ENCODE measurements around the gene CCM2L. TPM values are rescaled to one million over a fixed set of nuclear protein-coding genes. Genes with fewer than 3 reads are reported as not detected.

CCM2L gene
- total RNA-seq, 4 donors from 2014 or later = 0.65 to 4.4 (median 2.5) TPM

DNA sequence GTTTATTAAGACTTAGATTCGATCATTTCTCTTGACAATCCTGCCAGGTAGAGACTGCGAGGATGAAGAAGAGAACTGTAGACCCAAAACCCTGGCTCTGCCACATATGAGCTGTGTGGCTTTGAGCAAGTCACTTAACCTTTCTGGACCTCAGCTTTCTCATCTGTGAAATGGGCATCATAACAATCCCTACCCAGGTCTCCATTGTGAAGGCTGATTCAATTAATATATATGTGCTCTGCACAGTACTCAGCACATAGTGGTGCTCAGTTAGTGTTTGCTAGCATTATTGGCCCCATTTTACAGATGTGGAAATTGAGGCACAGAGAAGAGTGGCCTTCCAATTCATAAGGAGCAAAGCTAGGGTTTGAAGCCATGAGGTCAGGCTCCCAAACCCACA lies 34.4 kb upstream of the CCM2L start:
- H3K4me3 ChIP-seq (ENCODE audit: low read depth, poor library complexity, severe bottlenecking) = no peak overlapping the region
- WGBS, 2 donors = 82 to 83% methylated on average over 2 of the region's 2 CpGs
- TF ChIP-seq POLR2A (IDR thresholded peaks at IDR 0.05) (no peak), CTCF (IDR thresholded peaks at IDR 0.05) (no peak)
- intact Hi-C loops (cut with DNase I; ENCODE audit: low total_unique reads) = no loop called here
- no peak for DNase-seq (ENCODE audit: low spot score in 2 of 2)

DNA sequence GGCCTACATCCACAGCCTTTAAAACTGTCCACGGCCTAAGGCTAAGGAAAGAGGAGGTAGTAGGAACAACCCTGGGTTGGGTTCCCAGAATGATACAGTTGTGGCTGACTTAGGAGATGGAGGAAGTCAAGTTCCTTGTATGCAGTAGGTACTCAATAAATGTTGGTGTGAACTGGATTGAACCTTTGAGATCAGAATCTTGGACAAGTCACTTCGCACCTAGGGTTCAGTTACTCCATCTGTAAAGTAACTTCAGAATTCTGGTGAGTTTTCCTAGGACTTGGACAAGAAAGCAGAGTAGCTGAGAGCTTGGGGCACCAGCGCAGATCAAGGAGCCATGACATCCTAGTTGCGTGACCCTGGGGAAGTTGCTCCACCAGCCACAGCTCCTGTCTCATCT lies 33.2 kb upstream of the CCM2L start:
- WGBS, 2 donors = 93 to 95% methylated on average over 4 of the region's 4 CpGs
- no peak overlapping the region for H3K4me3 ChIP-seq (ENCODE audit: low read depth, poor library complexity, severe bottlenecking)
- no peak for DNase-seq (ENCODE audit: low spot score in 2 of 2)
- TF ChIP-seq CTCF (IDR thresholded peaks at IDR 0.05) (no peak), POLR2A (IDR thresholded peaks at IDR 0.05) (no peak)
- intact Hi-C loops (cut with DNase I; ENCODE audit: low total_unique reads) = no loop called here

DNA sequence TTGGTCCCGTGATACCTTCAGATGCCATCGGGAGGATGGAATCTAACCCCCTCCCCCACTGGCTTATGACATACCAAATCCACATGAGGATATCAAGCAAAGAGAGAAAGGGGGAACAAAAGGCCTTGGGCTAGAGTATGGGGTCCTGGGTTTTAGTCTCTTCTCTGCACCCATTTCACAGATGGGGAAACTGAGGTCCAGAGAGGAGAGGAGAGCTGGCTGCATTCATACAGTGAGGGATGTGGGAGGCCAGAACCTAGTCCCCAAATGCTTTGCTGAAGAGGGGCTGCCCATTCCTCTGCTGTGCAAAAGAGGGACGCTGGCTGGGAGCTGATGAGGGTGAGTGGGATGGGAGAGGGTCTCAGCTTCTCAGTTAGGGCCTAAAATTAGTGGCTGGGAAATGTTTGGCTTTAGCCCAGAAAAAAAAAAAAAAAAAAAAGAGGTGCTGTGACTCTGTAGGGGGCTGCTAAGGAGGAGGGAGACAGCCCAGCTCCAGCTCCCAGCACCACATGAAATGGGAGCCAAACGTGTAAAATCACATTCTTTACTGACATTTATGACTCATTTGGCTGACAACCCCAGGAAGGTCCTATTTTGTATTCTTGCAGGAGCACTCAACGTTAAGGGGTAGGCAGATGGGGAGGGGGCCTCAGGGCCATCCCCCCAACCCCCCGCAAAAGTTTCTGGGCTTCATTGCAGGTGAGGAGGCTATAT lies 30.4 kb upstream of the CCM2L start:
- TF ChIP-seq POLR2A (IDR thresholded peaks at IDR 0.05) = no peak
- TF ChIP-seq CTCF (IDR thresholded peaks at IDR 0.05) = no peak
- H3K4me3 ChIP-seq (ENCODE audit: low read depth, poor library complexity, severe bottlenecking) = no peak overlapping the region
- WGBS, 2 donors = 47 to 50% methylated on average over 6 of the region's 6 CpGs
- DNase-seq (ENCODE audit: low spot score in 2 of 2) = no peak
- intact Hi-C loops (cut with DNase I; ENCODE audit: low total_unique reads) = no loop called here

DNA sequence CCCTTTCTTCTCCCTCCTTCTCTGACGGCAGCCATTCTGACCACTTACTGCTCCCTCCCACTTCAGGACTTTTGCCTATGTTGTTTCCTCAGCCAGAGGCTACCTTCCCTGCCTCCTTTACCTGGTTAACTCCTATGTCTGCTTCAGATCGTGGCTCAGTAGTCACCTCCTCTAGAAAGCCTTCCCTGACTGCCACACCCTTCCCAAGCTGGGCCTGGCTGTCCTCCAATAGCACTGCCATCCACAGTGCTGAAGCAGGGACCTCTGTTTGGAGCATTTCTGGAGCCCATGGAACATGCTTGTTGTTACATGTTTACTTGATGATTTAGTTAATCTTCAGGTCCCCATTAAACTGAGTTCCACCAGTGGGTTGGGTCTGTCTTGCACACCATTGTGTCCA lies 28.5 kb upstream of the CCM2L start:
- TF ChIP-seq POLR2A (IDR thresholded peaks at IDR 0.05) (no peak), CTCF (IDR thresholded peaks at IDR 0.05) (no peak)

DNA sequence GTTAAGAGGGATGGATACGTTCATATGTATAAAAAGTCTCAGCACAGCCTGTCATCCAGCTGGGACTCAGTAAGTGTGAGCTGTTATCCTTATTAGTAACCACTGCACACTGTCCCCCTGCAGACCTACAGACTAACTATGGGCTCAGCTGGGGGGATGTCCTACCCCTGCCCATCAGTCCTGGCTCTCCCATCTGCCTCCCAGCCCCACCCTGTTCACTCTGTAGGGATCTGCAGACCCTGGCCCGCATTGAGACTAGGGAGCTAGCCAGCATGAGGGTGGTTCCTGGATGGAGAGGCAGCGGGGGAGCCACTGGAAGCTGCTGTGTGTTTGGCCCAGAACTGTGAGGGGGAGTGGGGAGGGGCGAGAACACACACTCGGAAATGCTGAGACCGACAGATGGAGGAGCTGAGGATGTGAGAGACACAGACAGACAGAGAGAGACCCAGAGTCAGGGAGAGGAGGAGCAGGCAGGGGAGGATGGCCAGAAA lies 25.2 kb upstream of the CCM2L start:
- intact Hi-C loops (cut with DNase I; ENCODE audit: low total_unique reads) = loop anchor here (5.0 kb wide), 1 partner anchor 162 kb away; no protein-coding TSS in a partner anchor
- no peak for DNase-seq (ENCODE audit: low spot score in 2 of 2)
- no peak for TF ChIP-seq POLR2A (IDR thresholded peaks at IDR 0.05)
- no peak for TF ChIP-seq CTCF (IDR thresholded peaks at IDR 0.05)
- H3K4me3 ChIP-seq (ENCODE audit: low read depth, poor library complexity, severe bottlenecking) = no peak overlapping the region
- WGBS, 2 donors = 34 to 45% methylated on average over 6 of the region's 6 CpGs

More for the DNA sequence above, 28.5 kb upstream of the CCM2L start:
- no peak overlapping the region for H3K4me3 ChIP-seq (ENCODE audit: low read depth, poor library complexity, severe bottlenecking)
- WGBS, 2 donors = 66 to 75% methylated on average over 2 of the region's 2 CpGs
- intact Hi-C loops (cut with DNase I; ENCODE audit: low total_unique reads) = no loop called here
- DNase-seq (ENCODE audit: low spot score in 2 of 2) = no peak

Measured in lower leg skin (tissue), 4 donors.